HG03521 (cell line): ENCODE data around the gene NEK5.
"Not testable (repeated sequence)": the region's sequence is repeated elsewhere in the genome, so short reads cannot be mapped to it uniquely, and the experiment has no call there.

ENCODE experiments used
- ATAC-seq: cut with Tn5 transposase; IDR thresholded peaks from one replicate; pipeline ENCODE4 v1.9.1; 2021; ENCODE audit warnings: mild to moderate bottlenecking, moderate library complexity; ENCODE audit not compliant: unreplicated experiment

NEK5 gene

GRCh38 chr13:52147225-52147624 is 18.4 kb upstream of the NEK5 start:
- ATAC-seq: no peak

DNA sequence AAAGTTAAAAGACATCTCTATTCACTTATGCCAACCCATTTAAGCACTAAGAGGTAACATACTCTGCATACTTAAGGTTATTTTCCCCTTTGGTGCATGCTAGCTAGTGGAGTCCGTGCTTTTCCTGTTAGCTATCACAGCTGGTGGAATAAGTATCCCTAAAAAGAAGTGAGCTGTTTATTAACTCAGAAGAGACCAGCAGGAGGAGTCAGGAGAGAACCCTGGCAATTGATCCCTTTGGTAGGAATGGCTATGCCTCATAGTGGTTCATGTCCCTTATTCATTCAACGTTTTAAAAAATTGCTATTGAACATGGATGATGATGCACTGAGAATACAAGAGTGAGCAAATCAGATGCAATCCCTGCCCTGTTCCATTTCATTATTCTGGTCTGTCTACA is 12.4 kb upstream of the NEK5 start:
- no peak for ATAC-seq

GRCh38 chr13:52137489-52137888 is 8.6 kb upstream of the NEK5 start:
- ATAC-seq: no peak

DNA sequence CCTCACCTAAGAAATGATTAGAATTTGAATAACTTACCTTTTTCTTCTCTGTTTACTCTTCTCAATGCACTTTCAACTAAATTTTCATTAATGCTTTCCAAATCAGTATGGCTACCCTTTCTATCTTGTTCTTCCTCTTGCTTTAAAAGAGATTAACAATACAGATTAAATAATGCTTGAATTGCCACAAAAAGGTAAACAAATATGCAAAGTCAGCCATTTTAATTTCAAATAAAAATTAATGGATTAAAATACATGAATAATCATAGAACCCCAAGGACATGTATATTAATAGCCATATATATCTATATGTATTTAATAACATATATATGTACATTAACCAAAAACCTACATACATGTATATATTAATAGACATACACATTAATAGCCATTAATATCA is 7.9 kb upstream of the NEK5 start:
- no peak for ATAC-seq

- no peak for ATAC-seq
Observed at GRCh38 chr13:52130641-52131040, 1.8 kb upstream of the NEK5 start.

GRCh38 chr13:52127783-52128702 is 830 bp downstream of the NEK5 start:
- no peak for ATAC-seq

DNA sequence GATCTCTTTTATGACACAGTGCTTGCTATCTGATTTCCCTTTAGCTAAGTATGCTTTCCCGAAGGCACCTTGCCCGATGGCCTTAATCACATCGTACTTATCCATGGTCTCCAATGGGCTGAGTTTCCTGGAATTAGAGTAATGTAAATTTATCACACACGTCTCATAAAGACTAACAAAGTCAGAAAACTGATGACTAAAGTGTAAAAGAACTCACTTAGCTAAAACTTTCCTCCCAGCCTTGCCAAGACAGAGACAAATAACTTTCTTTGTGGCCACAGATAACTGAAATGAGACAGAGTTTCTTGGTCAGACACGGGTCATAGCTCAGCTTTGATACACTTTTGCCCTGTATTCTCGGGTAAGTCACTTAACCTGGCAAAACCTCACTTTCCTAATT is 1.5 kb downstream of the NEK5 start:
- no peak for ATAC-seq

DNA sequence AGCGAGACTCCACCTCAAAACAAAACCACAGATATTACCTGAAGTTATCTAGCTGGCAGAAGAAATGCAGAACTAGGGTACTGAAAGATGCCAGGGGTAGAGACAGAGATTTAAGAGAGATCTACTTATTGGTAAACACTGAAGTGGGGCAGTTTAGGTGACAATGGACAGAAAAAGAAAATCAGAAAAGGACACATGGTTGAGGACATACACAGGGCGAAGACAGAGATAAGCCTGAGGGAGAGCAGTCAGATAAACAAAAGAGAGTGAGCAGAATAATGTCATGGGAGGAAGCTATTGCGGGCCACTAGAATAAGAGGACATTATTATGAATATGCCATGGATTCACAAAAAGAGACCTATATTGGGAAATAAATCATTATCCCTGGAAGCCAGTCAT is 3.3 kb downstream of the NEK5 start:
- no peak for ATAC-seq

DNA sequence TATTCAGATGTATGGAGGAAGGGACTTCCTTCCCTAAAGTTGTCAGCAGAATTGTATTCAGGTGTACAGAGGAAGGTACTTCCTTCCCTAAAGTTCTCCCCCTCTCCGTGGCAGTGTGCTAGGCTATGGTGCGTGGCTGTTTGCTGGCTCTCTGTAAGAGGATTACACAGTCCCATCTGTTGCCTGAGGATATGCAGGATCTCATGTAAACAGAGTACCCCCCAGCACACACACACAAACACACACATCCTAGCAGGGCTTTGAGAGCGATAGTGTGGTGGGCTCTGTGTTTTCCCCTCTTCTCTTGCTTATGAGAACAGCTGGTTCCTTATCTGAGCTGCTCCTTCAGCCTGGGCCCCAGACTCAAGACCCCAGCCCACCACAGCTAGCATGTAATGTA is 10.3 kb downstream of the NEK5 start:
- ATAC-seq: no peak

DNA sequence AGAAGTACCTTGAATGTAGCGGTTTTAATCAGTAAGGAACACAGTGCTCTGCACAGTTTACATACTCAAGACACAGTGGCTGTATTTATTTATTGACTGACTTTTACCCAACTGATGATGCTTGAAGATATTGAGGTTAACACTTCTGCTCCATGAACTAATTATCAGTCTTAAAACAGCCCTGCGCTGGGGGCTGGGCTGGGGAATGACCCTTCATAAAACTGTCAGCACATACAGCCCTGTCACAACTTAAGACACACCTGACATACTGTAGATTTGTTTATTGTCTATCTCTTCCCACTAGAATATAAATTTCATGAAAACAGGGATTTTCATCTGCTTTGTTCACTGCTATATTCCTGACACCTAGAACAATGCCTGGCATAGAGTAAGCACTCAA is 10.8 kb downstream of the NEK5 start:
- ATAC-seq: no peak

- ATAC-seq: no peak
Observed at GRCh38 chr13:52112591-52112990, 16.3 kb downstream of the NEK5 start.

DNA sequence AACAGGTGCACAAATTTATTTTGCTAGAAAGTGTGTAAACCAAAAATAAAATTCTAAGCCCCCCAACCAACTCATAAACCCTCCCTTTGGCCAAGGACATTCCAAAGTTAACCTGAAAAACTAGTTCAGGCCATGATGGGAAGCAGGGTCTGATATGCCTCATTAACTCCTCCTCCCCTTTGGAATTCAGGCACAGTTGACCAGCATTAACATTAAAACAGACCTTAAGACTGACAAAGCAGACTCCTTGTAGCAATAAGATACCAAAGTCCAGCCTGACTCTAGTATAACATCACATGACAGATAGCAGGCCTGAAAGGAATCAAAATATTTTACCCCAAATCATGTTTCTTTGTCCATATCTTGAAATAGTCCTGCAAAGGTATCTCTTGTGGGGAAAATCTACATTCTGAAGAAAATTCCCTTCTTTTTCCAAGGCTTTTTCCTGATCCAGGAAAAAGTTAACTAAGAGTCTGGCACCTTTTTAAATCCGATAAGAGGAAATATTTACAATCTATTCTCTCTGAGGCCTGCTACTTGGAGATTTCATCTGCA is 19.7 kb downstream of the NEK5 start:
- no peak for ATAC-seq

DNA sequence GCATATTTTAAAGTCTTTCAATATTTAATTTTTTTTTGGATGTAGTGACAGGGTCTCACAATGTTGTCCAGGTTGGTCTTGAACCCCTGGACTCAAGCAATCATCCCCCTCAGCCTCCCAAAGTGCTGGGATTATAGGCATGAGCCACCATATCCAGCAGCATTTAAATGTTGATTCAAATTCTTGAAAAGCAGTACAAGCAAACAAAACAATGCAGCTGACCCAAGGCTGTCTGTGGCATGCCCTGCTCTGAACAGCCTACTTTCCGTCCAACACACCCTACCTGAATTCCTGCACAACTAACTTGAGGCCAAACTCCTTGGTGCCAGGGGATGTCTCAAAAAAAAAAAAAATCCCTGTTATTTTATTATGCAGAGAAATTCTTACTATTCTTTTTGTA is 23.0 kb downstream of the NEK5 start:
- ATAC-seq: no peak

GRCh38 chr13:52104624-52105023 is 24.2 kb downstream of the NEK5 start:
- ATAC-seq: no peak

DNA sequence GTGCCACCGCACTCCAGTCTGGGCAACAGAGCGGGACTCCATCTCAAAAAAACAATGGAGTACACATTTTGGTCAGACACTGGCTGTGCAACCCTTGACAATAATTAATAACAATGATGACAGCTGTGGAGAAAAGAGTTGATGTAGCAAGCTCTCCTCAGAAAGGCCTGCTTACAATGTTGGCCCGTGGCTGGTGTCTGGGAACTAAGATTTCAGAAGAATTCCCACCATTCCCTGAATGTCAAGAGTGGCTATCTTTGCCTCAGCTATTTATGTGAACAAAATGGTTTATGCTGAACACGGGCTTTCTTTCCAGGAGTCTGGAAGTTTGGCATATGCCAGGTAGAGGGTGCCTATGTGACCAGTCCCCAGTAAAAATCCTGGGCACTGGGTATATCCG is 25.5 kb downstream of the NEK5 start:
- no peak for ATAC-seq

DNA sequence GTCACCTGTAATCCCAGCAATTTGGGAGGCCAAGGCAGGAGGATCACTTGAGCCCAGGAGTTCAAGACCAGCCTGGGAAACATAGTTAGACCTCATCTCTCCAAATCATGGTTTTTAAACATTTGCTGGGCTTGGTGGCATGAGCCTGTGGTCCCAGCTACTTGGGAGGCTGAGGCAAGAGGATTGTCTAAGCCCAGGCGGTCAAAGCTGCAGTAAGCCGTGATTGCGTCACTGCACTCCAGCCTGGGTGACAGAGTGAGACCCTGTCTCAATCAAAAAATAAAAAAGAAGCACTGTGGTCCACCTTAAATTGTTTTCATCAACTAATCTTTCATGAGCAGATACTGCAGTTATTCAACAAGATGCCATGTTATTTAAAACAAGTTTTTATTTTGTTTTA is 26.4 kb downstream of the NEK5 start:
- not testable (repeated sequence) for ATAC-seq

DNA sequence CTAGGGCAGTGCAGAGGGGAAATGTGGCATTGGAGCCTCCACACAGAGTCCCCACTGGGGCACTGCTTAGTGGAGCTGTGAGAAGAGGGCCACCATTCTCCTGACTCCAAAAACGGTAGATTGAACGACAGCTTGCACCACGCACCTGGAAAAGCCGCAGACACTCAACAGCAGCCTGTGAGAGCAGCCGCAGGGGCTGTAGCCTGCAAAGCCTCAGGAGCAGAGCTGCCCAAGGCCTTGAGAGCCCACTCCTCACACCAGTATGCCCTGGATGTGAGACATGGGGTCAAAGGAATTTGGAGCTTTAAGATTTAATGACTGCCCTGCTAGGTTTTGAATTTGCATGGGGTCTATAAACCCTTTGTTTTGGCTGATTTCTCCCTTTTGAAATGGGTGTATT is 31.7 kb downstream of the NEK5 start:
- no peak for ATAC-seq

GRCh38 chr13:52096748-52097147 is 32.1 kb downstream of the NEK5 start:
- no peak for ATAC-seq

DNA sequence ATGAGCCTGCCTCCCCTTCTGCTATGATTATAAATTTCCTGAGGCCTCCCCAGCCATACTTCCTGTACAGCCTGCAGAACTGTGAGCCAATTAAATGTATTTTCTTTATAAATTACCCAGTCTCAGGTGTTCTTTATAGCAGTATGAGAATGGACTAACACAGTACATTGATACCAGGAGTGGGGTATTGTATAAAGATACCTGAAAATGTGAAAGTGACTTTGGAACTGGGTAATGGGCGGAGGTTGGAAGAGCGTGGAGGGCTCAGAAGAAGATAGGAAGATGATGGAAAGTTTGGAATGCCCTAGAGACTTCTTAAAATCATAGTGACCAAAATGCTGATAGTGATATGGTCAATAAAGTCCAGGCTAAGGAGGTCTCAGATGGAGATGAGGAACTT is 32.8 kb downstream of the NEK5 start:
- ATAC-seq: no peak

DNA sequence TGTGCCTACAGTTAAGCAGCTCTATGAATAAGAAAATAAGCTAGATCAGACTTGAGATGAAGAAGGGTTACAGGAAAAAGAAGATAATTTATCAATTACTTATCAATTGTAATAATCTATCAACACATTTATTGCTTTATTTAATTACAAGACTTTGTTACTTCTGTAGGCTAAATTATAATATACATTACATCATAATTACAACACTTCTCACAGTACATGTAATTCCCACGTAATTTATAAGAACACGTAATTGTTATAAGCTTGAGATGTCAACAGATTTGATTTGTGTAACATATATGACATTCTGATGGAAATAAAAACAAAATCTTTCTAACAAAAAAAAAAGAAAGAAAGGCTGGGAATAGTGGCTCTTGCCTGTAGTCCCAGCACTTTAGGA is 36.8 kb downstream of the NEK5 start:
- ATAC-seq: no peak

DNA sequence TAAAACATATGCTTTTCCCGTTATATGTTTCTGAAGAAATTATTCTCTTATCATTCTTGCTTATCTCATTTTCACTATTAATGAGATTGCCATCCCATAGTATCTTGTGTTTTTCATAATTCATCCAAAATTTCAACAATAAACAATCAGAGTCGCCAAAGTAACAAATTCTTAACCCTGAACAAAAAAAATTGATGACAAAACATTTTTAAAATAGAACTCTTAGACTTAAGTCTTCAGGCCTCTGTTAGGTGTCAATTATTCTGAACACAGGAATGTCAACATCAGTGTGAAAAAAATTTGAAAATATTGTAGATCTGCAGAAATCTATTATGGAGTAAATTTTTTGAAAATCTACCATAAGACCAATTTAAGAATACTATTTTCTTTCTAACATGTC is 37.4 kb downstream of the NEK5 start:
- ATAC-seq: no peak

GRCh38 chr13:52085421-52085820 is 43.5 kb downstream of the NEK5 start:
- ATAC-seq: no peak

DNA sequence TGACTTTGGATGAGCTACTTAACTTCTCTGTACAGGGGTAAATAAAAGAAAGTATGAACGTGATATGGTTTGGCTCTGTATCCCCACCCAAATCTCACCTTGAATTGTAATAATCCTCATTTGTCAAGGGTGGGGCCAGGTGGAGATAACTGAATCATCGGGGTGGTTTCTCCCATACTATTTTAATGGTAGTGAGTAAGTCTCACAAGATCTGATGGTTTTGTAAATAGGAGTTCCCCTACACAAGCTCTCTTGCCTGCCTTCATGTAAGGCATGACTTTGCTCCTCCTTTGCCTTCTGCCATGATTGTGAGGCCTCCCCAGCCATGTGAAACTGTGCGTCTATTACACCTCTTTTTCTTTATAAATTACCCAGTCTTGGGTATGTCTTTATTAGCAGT is 43.9 kb downstream of the NEK5 start:
- not testable (repeated sequence) for ATAC-seq
